ENCODE measurements around the gene SMARCA1.

SMARCA1 gene

GRCh38 chrX:129452523-129452922, 70.8 kb downstream of the SMARCA1 start:
- Histone ChIP-seq H3K27ac (no peak overlapping the region), H3K4me3 (ENCODE audit: low read depth in 1 of 2, low read length in 1 of 2) (no peak overlapping the region), H3K4me1 (ENCODE audit: control insufficient read depth in 1 of 2, insufficient read depth in 1 of 2, low read depth in 1 of 2, low read length in 1 of 2) (no peaks in the 10 kb centered on the region), H3K9me3 (no peaks in the 10 kb centered on the region), H3K27me3 (no peaks in the 10 kb centered on the region), H3K36me3 (no peaks in the 10 kb centered on the region)
- no peak for TF ChIP-seq CTCF (IDR thresholded peaks at IDR 0.05)

GRCh38 chrX:129450123-129450522, 73.2 kb downstream of the SMARCA1 start:
- no peak overlapping the region for H3K27ac ChIP-seq
- TF ChIP-seq CTCF (IDR thresholded peaks at IDR 0.05), result no peak

GRCh38 chrX:129449148-129449547, 74.1 kb downstream of the SMARCA1 start:
- no peak overlapping the region for H3K27ac ChIP-seq
- H3K4me1 ChIP-seq (ENCODE audit: control insufficient read depth in 1 of 2, insufficient read depth in 1 of 2, low read depth in 1 of 2, low read length in 1 of 2), result no peaks in the 10 kb centered on the region
- H3K27me3 ChIP-seq, result no peaks in the 10 kb centered on the region
- TF ChIP-seq CTCF (IDR thresholded peaks at IDR 0.05), result no peak
- H3K36me3 ChIP-seq, result no peaks in the 10 kb centered on the region
- no peak overlapping the region for H3K4me3 ChIP-seq (ENCODE audit: low read depth in 1 of 2, low read length in 1 of 2)
- H3K9me3 ChIP-seq, result no peaks in the 10 kb centered on the region

More at GRCh38 chrX:129450123-129450522, 73.2 kb downstream of the SMARCA1 start:
- H3K36me3 ChIP-seq, result no peaks in the 10 kb centered on the region
- H3K4me1 ChIP-seq (ENCODE audit: control insufficient read depth in 1 of 2, insufficient read depth in 1 of 2, low read depth in 1 of 2, low read length in 1 of 2), result no peaks in the 10 kb centered on the region
- H3K27me3 ChIP-seq, result no peaks in the 10 kb centered on the region
- no peaks in the 10 kb centered on the region for H3K9me3 ChIP-seq
- no peak overlapping the region for H3K4me3 ChIP-seq (ENCODE audit: low read depth in 1 of 2, low read length in 1 of 2)

- Histone ChIP-seq H3K27me3 (no peaks in the 10 kb centered on the region), H3K9me3 (no peaks in the 10 kb centered on the region), H3K27ac (no peak overlapping the region), H3K36me3 (no peaks in the 10 kb centered on the region), H3K4me1 (ENCODE audit: control insufficient read depth in 1 of 2, insufficient read depth in 1 of 2, low read depth in 1 of 2, low read length in 1 of 2) (no peaks in the 10 kb centered on the region), H3K4me3 (ENCODE audit: low read depth in 1 of 2, low read length in 1 of 2) (no peak overlapping the region)
- TF ChIP-seq CTCF (IDR thresholded peaks at IDR 0.05), result no peak
Measured at GRCh38 chrX:129445436-129445835, 77.9 kb downstream of the SMARCA1 start.

GRCh38 chrX:129433945-129434344, 89.3 kb downstream of the SMARCA1 start:
- Histone ChIP-seq H3K9me3 (no peaks in the 10 kb centered on the region), H3K36me3 (no peaks in the 10 kb centered on the region), H3K27ac (no peak overlapping the region), H3K4me3 (ENCODE audit: low read depth in 1 of 2, low read length in 1 of 2) (no peak overlapping the region), H3K27me3 (no peaks in the 10 kb centered on the region), H3K4me1 (ENCODE audit: control insufficient read depth in 1 of 2, insufficient read depth in 1 of 2, low read depth in 1 of 2, low read length in 1 of 2) (no peaks in the 10 kb centered on the region)
- TF ChIP-seq CTCF (IDR thresholded peaks at IDR 0.05), result no peak

- Histone ChIP-seq H3K27me3 (no peaks in the 10 kb centered on the region), H3K27ac (no peak overlapping the region), H3K4me3 (ENCODE audit: low read depth in 1 of 2, low read length in 1 of 2) (no peak overlapping the region), H3K9me3 (no peaks in the 10 kb centered on the region), H3K4me1 (ENCODE audit: control insufficient read depth in 1 of 2, insufficient read depth in 1 of 2, low read depth in 1 of 2, low read length in 1 of 2) (no peaks in the 10 kb centered on the region), H3K36me3 (no peaks in the 10 kb centered on the region)
- TF ChIP-seq CTCF (IDR thresholded peaks at IDR 0.05), result no peak
Measured at GRCh38 chrX:129433461-129433860, 89.8 kb downstream of the SMARCA1 start.
